GM06990 (cell line): Measurements from ENCODE around the gene HPS4.

ENCODE experiments used
- DNase-seq: peaks from one replicate; pipeline ENCODE4 v3.0.0-alpha.2; 2011; ENCODE audit not compliant: insufficient read length; ENCODE audit errors: extremely low read depth
- H3K27me3 ChIP-seq: replicated peaks from 2 replicates; pipeline ENCODE4 v1.6.0; 2011; ENCODE audit warnings: low read length; ENCODE audit not compliant: control insufficient read depth, insufficient read depth
- H3K36me3 ChIP-seq: 2 replicates; pipeline ENCODE4 v1.5.1; 2011; ENCODE audit warnings: low read length; ENCODE audit not compliant: control insufficient read depth, insufficient read depth
- H3K4me3 ChIP-seq: replicated peaks from 2 replicates; pipeline ENCODE4 v1.5.1; 2011; ENCODE audit warnings: low read depth, mild to moderate bottlenecking, control low read depth, low read length
- CTCF ChIP-seq: IDR thresholded peaks from 2 replicates; pipeline ENCODE4 v1.5.1; 2011; ENCODE audit warnings: low read length, control low read depth, mild to moderate bottlenecking, inconsistent platforms; ENCODE audit not compliant: insufficient read depth, poor library complexity, severe bottlenecking

Gene HPS4

GRCh38 chr22:26489447-26490036 is 6.0 kb upstream of the HPS4 start:
- Histone ChIP-seq H3K36me3 (peaks cover 34% of the 10 kb centered on the region), H3K4me3 (no peak overlapping the region), H3K27me3 (no peaks in the 10 kb centered on the region)
- DNase-seq = no peak
- TF ChIP-seq CTCF = no peak

GRCh38 chr22:26487996-26488395 is 4.4 kb upstream of the HPS4 start:
- no peak overlapping the region for H3K4me3 ChIP-seq
- DNase-seq = no peak
- H3K36me3 ChIP-seq = peaks cover 24% of the 10 kb centered on the region
- no peaks in the 10 kb centered on the region for H3K27me3 ChIP-seq
- TF ChIP-seq CTCF = no peak

- DNase-seq = no peak
- H3K36me3 ChIP-seq = peaks cover 15% of the 10 kb centered on the region
- TF ChIP-seq CTCF = no peak
- no peak overlapping the region for H3K4me3 ChIP-seq
- no peaks in the 10 kb centered on the region for H3K27me3 ChIP-seq
Measured at GRCh38 chr22:26486394-26486793, 2.8 kb upstream of the HPS4 start.

GRCh38 chr22:26485806-26486390 is 2.3 kb upstream of the HPS4 start:
- no peak for TF ChIP-seq CTCF
- no peak for DNase-seq
- Histone ChIP-seq H3K36me3 (peaks cover 15% of the 10 kb centered on the region), H3K4me3 (no peak overlapping the region), H3K27me3 (no peaks in the 10 kb centered on the region)

- H3K27me3 ChIP-seq = no peaks in the 10 kb centered on the region
- H3K4me3 ChIP-seq = peak overlapping the region; percentile 93
- H3K36me3 ChIP-seq = peaks cover 13% of the 10 kb centered on the region
- no peak for DNase-seq
- no peak for TF ChIP-seq CTCF
Measured at GRCh38 chr22:26485013-26485412, 1.4 kb upstream of the HPS4 start.

- H3K27me3 ChIP-seq = no peaks in the 10 kb centered on the region
- peaks cover 9% of the 10 kb centered on the region for H3K36me3 ChIP-seq
- DNase-seq = no peak
- no peak for TF ChIP-seq CTCF
- H3K4me3 ChIP-seq = peak overlapping the region; percentile 93
Measured at GRCh38 chr22:26484360-26484706, 750 bp upstream of the HPS4 start.
